Measurements from ENCODE around the gene SPG21. TPM values are rescaled to one million over a fixed set of nuclear protein-coding genes. Genes with fewer than 3 reads are reported as not detected.

The SPG21 gene
- polyA plus RNA-seq, 1 donor from 2014 or later, result 67.7 TPM

DNA sequence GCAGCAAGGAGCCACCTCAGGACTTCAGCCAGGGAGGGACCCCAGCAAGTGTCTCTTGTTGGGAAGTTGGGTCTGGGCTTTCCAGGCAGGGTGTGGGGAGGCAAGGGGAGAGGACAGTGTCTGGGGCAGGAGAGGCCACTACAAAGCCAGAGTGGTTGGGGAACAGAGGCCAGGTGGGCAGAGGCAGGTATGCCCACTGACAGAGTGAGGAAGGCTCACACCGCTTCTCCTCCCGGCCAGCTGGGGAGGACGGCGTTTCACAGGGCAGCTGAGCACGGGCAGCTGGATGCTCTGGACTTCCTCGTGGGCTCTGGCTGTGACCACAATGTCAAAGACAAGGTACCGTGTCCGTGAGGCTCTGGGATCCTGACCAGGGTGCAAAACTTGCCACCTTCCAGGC is 63.1 kb downstream of the SPG21 start:
- Histone ChIP-seq H3K27me3 (ENCODE audit: insufficient read depth, low read depth, low read length) (no peaks in the 10 kb centered on the region), H3K79me2 (replicated peaks; ENCODE audit: insufficient read depth, low read length) (no peaks in the 10 kb centered on the region), H3K4me3 (ENCODE audit: low read length) (no peak overlapping the region), H3F3A (ENCODE audit: insufficient read depth, low read length, poor library complexity, severe bottlenecking) (no peaks in the 10 kb centered on the region), H2AFZ (ENCODE audit: low read depth, low read length) (no peak overlapping the region), H3K4me2 (ENCODE audit: low read length) (no peak overlapping the region), H3K9me2 (ENCODE audit: insufficient read depth, low read length) (no peaks in the 10 kb centered on the region), H3K9me3 (ENCODE audit: low read length) (no peaks in the 10 kb centered on the region), H4K20me1 (ENCODE audit: insufficient read depth) (no peaks in the 10 kb centered on the region), H3K27ac (ENCODE audit: low read length) (no peak overlapping the region), H3K9ac (ENCODE audit: low read length) (no peak overlapping the region), H3K36me3 (ENCODE audit: insufficient read depth, low read length) (no peaks in the 10 kb centered on the region)
- TF ChIP-seq, protein P1, sequence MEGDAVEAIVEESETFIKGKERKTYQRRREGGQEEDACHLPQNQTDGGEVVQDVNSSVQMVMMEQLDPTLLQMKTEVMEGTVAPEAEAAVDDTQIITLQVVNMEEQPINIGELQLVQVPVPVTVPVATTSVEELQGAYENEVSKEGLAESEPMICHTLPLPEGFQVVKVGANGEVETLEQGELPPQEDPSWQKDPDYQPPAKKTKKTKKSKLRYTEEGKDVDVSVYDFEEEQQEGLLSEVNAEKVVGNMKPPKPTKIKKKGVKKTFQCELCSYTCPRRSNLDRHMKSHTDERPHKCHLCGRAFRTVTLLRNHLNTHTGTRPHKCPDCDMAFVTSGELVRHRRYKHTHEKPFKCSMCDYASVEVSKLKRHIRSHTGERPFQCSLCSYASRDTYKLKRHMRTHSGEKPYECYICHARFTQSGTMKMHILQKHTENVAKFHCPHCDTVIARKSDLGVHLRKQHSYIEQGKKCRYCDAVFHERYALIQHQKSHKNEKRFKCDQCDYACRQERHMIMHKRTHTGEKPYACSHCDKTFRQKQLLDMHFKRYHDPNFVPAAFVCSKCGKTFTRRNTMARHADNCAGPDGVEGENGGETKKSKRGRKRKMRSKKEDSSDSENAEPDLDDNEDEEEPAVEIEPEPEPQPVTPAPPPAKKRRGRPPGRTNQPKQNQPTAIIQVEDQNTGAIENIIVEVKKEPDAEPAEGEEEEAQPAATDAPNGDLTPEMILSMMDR (IDR thresholded peaks at IDR 0.05; ENCODE audit: poor library complexity, severe bottlenecking), result no peak
- TF ChIP-seq, protein P2, sequence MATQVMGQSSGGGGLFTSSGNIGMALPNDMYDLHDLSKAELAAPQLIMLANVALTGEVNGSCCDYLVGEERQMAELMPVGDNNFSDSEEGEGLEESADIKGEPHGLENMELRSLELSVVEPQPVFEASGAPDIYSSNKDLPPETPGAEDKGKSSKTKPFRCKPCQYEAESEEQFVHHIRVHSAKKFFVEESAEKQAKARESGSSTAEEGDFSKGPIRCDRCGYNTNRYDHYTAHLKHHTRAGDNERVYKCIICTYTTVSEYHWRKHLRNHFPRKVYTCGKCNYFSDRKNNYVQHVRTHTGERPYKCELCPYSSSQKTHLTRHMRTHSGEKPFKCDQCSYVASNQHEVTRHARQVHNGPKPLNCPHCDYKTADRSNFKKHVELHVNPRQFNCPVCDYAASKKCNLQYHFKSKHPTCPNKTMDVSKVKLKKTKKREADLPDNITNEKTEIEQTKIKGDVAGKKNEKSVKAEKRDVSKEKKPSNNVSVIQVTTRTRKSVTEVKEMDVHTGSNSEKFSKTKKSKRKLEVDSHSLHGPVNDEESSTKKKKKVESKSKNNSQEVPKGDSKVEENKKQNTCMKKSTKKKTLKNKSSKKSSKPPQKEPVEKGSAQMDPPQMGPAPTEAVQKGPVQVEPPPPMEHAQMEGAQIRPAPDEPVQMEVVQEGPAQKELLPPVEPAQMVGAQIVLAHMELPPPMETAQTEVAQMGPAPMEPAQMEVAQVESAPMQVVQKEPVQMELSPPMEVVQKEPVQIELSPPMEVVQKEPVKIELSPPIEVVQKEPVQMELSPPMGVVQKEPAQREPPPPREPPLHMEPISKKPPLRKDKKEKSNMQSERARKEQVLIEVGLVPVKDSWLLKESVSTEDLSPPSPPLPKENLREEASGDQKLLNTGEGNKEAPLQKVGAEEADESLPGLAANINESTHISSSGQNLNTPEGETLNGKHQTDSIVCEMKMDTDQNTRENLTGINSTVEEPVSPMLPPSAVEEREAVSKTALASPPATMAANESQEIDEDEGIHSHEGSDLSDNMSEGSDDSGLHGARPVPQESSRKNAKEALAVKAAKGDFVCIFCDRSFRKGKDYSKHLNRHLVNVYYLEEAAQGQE (IDR thresholded peaks at IDR 0.05; ENCODE audit: borderline replicate concordance), result no peak
- TF ChIP-seq POLR2AphosphoS5 (IDR thresholded peaks at IDR 0.05) (no peak), TAF1 (IDR thresholded peaks at IDR 0.05; ENCODE audit: low read depth) (no peak), EP300 (conservative IDR thresholded peaks at IDR 0.05; ENCODE audit: poor library complexity, severe bottlenecking) (no peak), MXI1 (conservative IDR thresholded peaks at IDR 0.05; ENCODE audit: poor library complexity, severe bottlenecking) (no peak), EZH2 (IDR thresholded peaks at IDR 0.05; ENCODE audit: borderline replicate concordance, insufficient read depth, low read length, poor library complexity, severe bottlenecking) (no peak), RAD21 (conservative IDR thresholded peaks at IDR 0.05) (no peak), SMC3 (conservative IDR thresholded peaks at IDR 0.05; ENCODE audit: poor library complexity) (no peak)

DNA sequence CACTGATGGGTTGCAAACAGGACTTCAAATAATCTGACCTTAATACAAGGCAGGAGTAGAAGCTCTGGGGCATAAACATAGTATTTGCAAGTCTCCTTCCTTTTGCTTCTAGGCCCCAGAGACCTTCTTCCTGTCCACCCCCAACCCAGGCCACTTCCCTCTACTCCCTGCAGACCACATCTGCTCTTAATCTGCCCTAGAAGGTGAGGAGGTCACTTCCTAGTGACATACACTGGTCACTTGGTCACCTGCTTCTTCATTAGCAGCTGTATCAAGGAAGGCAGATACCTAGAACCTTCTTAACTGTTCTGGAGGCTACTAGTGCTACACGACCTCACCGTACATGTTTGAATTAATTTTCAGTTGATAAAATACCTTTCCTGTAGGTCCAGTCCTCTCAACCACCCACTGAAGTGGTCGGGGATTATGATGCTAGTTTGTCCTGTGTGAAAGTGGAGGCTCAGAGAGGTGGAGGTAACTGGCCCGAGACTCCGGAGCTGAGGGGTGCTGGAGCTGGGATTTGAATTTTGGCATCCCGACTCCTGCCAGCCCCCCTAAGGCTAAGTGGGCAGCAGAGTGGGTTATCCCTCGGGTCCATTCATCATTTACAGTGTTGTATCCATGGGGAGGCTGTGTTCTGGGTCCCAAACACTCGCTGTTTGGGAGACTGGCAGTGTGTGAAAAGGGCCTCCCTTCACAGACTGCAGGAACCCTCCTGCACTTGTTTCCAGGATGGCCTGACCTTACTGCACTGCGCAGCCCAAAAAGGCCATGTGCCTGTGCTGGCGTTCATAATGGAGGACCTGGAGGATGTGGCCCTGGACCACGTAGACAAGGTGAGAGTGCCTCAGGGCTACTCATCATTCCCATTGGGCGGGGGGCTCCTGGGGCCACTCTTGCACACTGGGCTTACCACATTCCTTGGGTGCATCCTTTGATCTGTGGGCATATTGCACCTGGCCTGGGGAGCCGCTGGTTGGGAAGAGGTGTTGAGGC is 64.1 kb downstream of the SPG21 start:
- Histone ChIP-seq H3K9me3 (ENCODE audit: low read length) (no peaks in the 10 kb centered on the region), H4K20me1 (ENCODE audit: insufficient read depth) (no peaks in the 10 kb centered on the region), H3F3A (ENCODE audit: insufficient read depth, low read length, poor library complexity, severe bottlenecking) (no peaks in the 10 kb centered on the region), H3K27me3 (ENCODE audit: insufficient read depth, low read depth, low read length) (no peaks in the 10 kb centered on the region), H3K9ac (ENCODE audit: low read length) (no peak overlapping the region), H2AFZ (ENCODE audit: low read depth, low read length) (no peak overlapping the region), H3K9me2 (ENCODE audit: insufficient read depth, low read length) (no peaks in the 10 kb centered on the region), H3K4me2 (ENCODE audit: low read length) (no peak overlapping the region), H3K27ac (ENCODE audit: low read length) (no peak overlapping the region), H3K36me3 (ENCODE audit: insufficient read depth, low read length) (no peaks in the 10 kb centered on the region), H3K4me3 (ENCODE audit: low read length) (no peak overlapping the region), H3K79me2 (replicated peaks; ENCODE audit: insufficient read depth, low read length) (no peaks in the 10 kb centered on the region)
- no peak for TF ChIP-seq RAD21 (conservative IDR thresholded peaks at IDR 0.05)
- no peak for TF ChIP-seq TAF1 (IDR thresholded peaks at IDR 0.05; ENCODE audit: low read depth)
- TF ChIP-seq EP300 (conservative IDR thresholded peaks at IDR 0.05; ENCODE audit: poor library complexity, severe bottlenecking), result no peak
- TF ChIP-seq, protein P2 (IDR thresholded peaks at IDR 0.05; ENCODE audit: borderline replicate concordance), result no peak
- TF ChIP-seq, protein P1 (IDR thresholded peaks at IDR 0.05; ENCODE audit: poor library complexity, severe bottlenecking), result no peak
- TF ChIP-seq SMC3 (conservative IDR thresholded peaks at IDR 0.05; ENCODE audit: poor library complexity), result no peak
- no peak for TF ChIP-seq MXI1 (conservative IDR thresholded peaks at IDR 0.05; ENCODE audit: poor library complexity, severe bottlenecking)
- no peak for TF ChIP-seq EZH2 (IDR thresholded peaks at IDR 0.05; ENCODE audit: borderline replicate concordance, insufficient read depth, low read length, poor library complexity, severe bottlenecking)
- TF ChIP-seq POLR2AphosphoS5 (IDR thresholded peaks at IDR 0.05), result no peak
